T-cell (primary cell): ENCODE measurements around the gene FIS1. TPM values are rescaled to one million over a fixed set of nuclear protein-coding genes. Genes with fewer than 3 reads are reported as not detected.
"Not testable (repeated sequence)": the region's sequence is repeated elsewhere in the genome, so short reads cannot be mapped to it uniquely, and the experiment has no call there.

Source experiments
- ATAC-seq, 4 experiments: fragments of 200-7000 bp in 3 of 4; fragments of 150-1000 bp in 1 of 4; cut with Tn5 transposase; replicated peaks in 1 of 4; 1 replicate in 3 of 4; 2 replicates in 1 of 4; pipeline ENCODE4 v1.10.0; 2021; ENCODE audit warnings: moderate library complexity in 3 of 4, mild to moderate bottlenecking in 2 of 4, moderate number of reproducible peaks in 1 of 4
- CTCF ChIA-PET, 2 donors: fragments of 300-600 bp; sonication (Branson Sonifier 250); formaldehyde crosslinking; loops; one replicate each; lab custom pipeline; 2022; ENCODE audit warnings: antibody characterized with exemption in 2 of 2; lab: Charles Lee
- POLR2A ChIA-PET, 2 donors: fragments of 300-600 bp; sonication (Branson Sonifier 250); formaldehyde crosslinking; loops; one replicate each; lab custom pipeline; 2022; ENCODE audit warnings: antibody characterized with exemption in 2 of 2; lab: Charles Lee
- DNase-seq, 35 experiments: peaks; one replicate each; pipeline versions ENCODE4 v3.0.0 to v3.0.0-alpha.2; 2013 to 2023
- H3K27ac ChIP-seq: one replicate; pipeline ENCODE4 v1.5.1; 2013; ENCODE audit warnings: low read length
- H3K27me3 ChIP-seq, 2 experiments: replicated peaks in 1 of 2; 1 replicate in 1 of 2; 2 replicates in 1 of 2; pipeline versions ENCODE4 v1.6.1 to v1.7.0; 2013; ENCODE audit warnings: low read length in 1 of 2, mixed read lengths in 1 of 2; ENCODE audit not compliant: control insufficient read depth in 2 of 2, insufficient read depth in 2 of 2; ENCODE audit errors: extremely low read depth in 1 of 2
- H3K36me3 ChIP-seq, 2 donors: 1 replicate in 1 of 2; 2 replicates in 1 of 2; pipeline versions ENCODE4 v1.6.1 to v1.7.0; 2013; ENCODE audit warnings: low read length in 1 of 2; ENCODE audit not compliant: control insufficient read depth in 2 of 2, insufficient read depth in 1 of 2; ENCODE audit errors: extremely low read depth in 1 of 2
- H3K4me1 ChIP-seq, 2 experiments: 1 replicate in 1 of 2; 2 replicates in 1 of 2; pipeline versions ENCODE4 v1.6.1 to v1.7.0; 2013; ENCODE audit warnings: low read length in 2 of 2, mixed read lengths in 1 of 2; ENCODE audit not compliant: insufficient read depth in 2 of 2, control insufficient read depth in 1 of 2; ENCODE audit errors: extremely low read depth in 1 of 2
- H3K4me3 ChIP-seq, 2 donors: 1 replicate in 1 of 2; 2 replicates in 1 of 2; pipeline versions ENCODE4 v1.5.1 to v1.7.0; 2013; ENCODE audit warnings: mild to moderate bottlenecking in 2 of 2, low read length in 1 of 2, moderate library complexity in 1 of 2; ENCODE audit not compliant: control insufficient read depth in 1 of 2; ENCODE audit errors: extremely low read depth in 1 of 2
- H3K9me3 ChIP-seq: 2 replicates; pipeline ENCODE4 v1.7.0; 2013
- H3K27ac Mint-ChIP-seq, 2 donors: one replicate each; pipeline ENCODE4 v1.8.0; 2020 to 2021; ENCODE audit warnings: mild to moderate bottlenecking in 2 of 2, mixed read lengths in 2 of 2
- H3K27me3 Mint-ChIP-seq, 2 donors: one replicate each; pipeline ENCODE4 v1.8.0; 2021 to 2022; ENCODE audit warnings: mixed read lengths in 2 of 2
- H3K36me3 Mint-ChIP-seq: one replicate; pipeline ENCODE4 v1.8.0; 2021; ENCODE audit warnings: mixed read lengths
- H3K4me1 Mint-ChIP-seq, 3 donors: one replicate each; pipeline ENCODE4 v1.8.0; 2020 to 2022; ENCODE audit warnings: mixed read lengths in 3 of 3, mild to moderate bottlenecking in 1 of 3
- H3K4me3 Mint-ChIP-seq, 3 donors: one replicate each; pipeline ENCODE4 v1.8.0; 2020 to 2022; ENCODE audit warnings: mild to moderate bottlenecking in 3 of 3, mixed read lengths in 3 of 3, moderate library complexity in 3 of 3
- H3K9me3 Mint-ChIP-seq, 3 donors: one replicate each; pipeline ENCODE4 v1.8.0; 2020 to 2022; ENCODE audit warnings: mixed read lengths in 3 of 3
- WGBS: methylation state at CpG from one replicate; pipeline ENCODE4 v1.1.5; 2013; ENCODE audit warnings: missing lambda C conversion rate; ENCODE audit not compliant: insufficient coverage; 5-methylcytosine and 5-hydroxymethylcytosine counted together
- total RNA-seq, 35 experiments: library from RNA in 6 of 35; stranded (reverse) in 6 of 35; fragments of 120-200 nt in 1 of 35; gene quantifications; one replicate each; pipeline versions ENCODE4 v1.2.1 to v1.2.4 and lab custom pipeline; 2013 to 2026

FIS1 gene
- total RNA-seq, 5 donors from 2014 or later (not counting 1 experiment from before 2014, with no cell fraction given), result 99.3 to 136 (median 125) TPM

DNA sequence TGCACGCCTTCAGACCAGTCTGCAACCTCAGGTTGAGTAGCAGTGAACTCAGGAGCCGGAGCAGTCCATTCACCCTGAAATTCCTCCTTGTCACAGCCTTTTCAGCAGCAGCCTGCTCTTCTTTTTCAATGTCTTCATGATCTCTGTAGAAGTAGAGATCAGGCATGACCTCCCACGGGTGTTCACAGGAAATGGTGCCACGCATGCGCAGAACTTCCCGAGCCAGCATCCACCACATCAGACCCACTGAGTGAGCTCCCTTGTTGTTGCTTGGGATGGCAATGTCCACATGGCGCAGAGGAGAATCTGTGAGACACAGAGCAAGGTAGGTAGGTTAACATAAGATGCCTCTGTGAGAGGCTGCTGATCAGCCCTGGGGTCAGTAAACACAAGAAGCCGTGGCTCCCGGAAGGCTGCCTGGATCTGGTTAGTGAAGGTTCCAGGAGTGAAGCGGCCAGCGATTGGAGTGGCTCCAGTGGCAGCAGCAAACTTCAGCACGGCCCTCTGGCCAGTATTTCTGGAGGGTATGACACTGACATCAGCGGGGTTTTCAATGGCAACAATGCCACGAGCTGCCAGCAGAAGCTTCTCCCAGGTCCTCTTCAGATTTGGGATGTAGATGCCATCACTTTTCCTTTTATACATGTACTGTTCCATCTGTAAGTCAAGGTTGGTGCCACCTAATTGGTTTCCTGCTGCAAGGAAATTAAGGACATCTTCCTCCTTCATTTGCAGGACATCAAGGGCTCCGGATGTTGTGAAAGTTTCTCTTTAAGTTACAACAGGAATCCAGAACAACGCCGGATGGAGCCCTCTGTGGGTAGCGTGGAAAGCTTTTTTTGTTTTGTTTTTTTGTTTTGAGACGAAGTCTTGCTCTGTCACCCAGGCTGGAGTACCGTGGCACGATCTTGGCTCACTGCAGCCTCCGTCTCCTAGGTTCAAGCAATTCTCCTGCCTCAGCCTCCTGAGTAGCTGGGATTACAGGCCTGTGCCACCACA, 40.8 kb downstream of the FIS1 start:
- 78% methylated on average over 6 of the region's 22 CpGs for whole genome bisulfite sequencing
- Histone ChIP-seq H3K4me3 (peak overlapping the region in 1 of 2 donors; percentile 18), H3K4me1 (peaks cover 0 to 30% of the 10 kb centered on the region in 2 experiments), H3K36me3 (peaks cover 0 to 15% of the 10 kb centered on the region in 2 donors), H3K27me3 (peaks cover 2 to 45% of the 10 kb centered on the region in 2 experiments)
- Mint-ChIP-seq H3K4me3 (peak overlapping the region; percentile 38 to 80 (median 63)), H3K36me3 (peaks cover 18% of the 10 kb centered on the region), H3K27me3 (peaks cover 21 to 30% of the 10 kb centered on the region in 2 donors), H3K4me1 (peaks cover 13 to 19% (median 16%) of the 10 kb centered on the region in 3 donors), H3K27ac (peak overlapping the region; percentile 70 to 93)
- H3K9me3 ChIP-seq, H3K9me3 Mint-ChIP-seq, H3K27ac ChIP-seq, POLR2A ChIA-PET: not testable (repeated sequence)
- ATAC-seq, result peak in 2 of 4 experiments; percentile 44 to 62
- CTCF ChIA-PET, result interaction anchor here (0.5 to 2.0 kb wide), 3 partner anchors 40 to 495 kb away, joined by 4 to 7 read pairs (median 5); no protein-coding TSS in a partner anchor
- DNase-seq, result peak in 18 of 35 experiments; percentile 12 to 43 (median 25)

DNA sequence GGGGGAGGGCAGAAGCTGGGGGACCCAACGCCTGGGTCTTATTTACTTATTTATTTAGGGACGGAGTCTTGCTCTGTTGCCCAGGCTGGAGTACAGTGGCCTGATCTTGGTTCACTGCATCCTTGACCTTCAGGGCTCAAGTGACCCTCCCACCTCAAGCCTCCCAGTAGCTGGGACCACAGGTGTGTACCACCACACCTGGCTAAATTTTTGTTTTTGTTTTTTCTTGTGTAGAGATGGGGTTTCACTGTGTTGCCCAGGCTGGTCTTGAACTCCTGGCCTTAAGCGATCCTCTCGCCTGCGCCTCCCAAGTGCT, 42.3 kb downstream of the FIS1 start:
- peaks cover 21 to 33% of the 10 kb centered on the region in 2 donors for H3K27me3 Mint-ChIP-seq
- ATAC-seq (no peak), DNase-seq (no peak)
- 88% methylated on average over 4 of the region's 5 CpGs for WGBS
- H3K9me3 Mint-ChIP-seq, result no peaks in the 10 kb centered on the region
- Histone ChIP-seq H3K27me3 (peaks cover 2 to 59% of the 10 kb centered on the region in 2 experiments), H3K27ac (no peak overlapping the region), H3K9me3 (no peaks in the 10 kb centered on the region), H3K4me3 (no peak overlapping the region), H3K36me3 (peaks cover 0 to 7% of the 10 kb centered on the region in 2 donors), H3K4me1 (peaks cover 0 to 30% of the 10 kb centered on the region in 2 experiments)
- peaks cover 11% of the 10 kb centered on the region for H3K36me3 Mint-ChIP-seq
- H3K4me1 Mint-ChIP-seq, result peaks cover 13 to 19% (median 16%) of the 10 kb centered on the region in 3 donors
- CTCF ChIA-PET, result interaction anchor here in 1 of 2 donors (0.6 kb wide), 1 partner anchor 1231 kb away, joined by 8 read pairs; the partner anchor contains the start of gene ORAI2
- H3K4me3 Mint-ChIP-seq, result peak overlapping the region in 2 of 3 donors; percentile 9 to 23
- POLR2A ChIA-PET, result no interaction called here
- peak overlapping the region in 1 of 2 donors; percentile 67 for H3K27ac Mint-ChIP-seq

DNA sequence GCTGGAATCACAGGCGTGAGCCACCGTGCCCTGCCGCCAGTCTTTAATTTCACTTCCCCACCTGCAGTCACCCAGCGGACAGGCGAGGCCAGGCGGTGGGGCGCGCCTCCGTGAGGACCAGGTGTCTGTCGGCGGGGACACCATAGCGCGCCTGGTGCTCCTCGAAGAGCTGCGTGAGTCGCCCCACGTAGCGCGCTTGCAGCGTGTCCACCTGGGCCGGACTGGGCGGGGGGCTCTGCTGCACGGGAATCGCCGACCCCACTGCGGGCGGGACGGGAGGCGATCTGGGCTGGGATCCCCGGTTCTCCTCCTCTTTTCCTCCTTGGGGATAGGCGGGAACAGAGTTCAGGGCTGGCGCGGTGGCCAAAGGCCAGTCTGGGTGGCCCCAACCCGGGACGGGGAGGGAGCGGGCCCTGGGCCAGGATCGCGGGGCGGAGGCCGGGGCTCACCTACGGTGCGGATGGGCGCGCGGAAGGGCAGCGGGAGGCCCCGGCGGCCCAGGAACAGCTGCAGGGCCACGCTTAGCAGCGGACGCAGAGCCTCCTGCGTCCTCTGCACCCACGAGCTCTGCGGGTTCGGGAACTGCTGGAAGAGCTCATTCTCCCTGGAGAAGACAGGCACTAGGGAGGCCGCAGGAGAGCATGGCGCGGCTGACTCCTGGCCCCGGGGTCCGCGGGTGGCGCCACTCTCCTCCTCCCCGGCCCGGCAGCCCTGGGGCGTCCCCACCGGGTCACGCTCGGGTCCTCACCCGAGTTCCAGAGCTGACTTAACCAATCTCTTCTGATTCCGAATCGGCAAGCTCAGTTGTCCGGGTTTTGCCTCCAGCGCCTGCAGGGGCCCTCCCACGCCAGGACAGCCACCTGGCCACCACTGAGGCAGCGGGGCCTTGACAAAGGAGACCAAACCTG, 42.9 kb downstream of the FIS1 start:
- peaks cover 2 to 65% of the 10 kb centered on the region in 2 experiments for H3K27me3 ChIP-seq
- Mint-ChIP-seq H3K4me3 (peak overlapping the region in 2 of 3 donors; percentile 21 to 51), H3K27ac (no peak overlapping the region), H3K27me3 (peaks cover 21 to 33% of the 10 kb centered on the region in 2 donors), H3K9me3 (no peaks in the 10 kb centered on the region), H3K4me1 (peaks cover 13 to 19% (median 16%) of the 10 kb centered on the region in 3 donors), H3K36me3 (peaks cover 11% of the 10 kb centered on the region)
- WGBS, result 20% methylated on average over 74 of the region's 75 CpGs
- peaks cover 0 to 30% of the 10 kb centered on the region in 2 experiments for H3K4me1 ChIP-seq
- no peak for DNase-seq
- H3K36me3 ChIP-seq, result peaks cover 0 to 7% of the 10 kb centered on the region in 2 donors
- ChIA-PET CTCF (interaction anchor here (0.6 to 0.7 kb wide), 2 partner anchors 10 to 60 kb away, joined by 3 to 4 read pairs; no protein-coding TSS in a partner anchor), POLR2A (interaction anchor here in 1 of 2 donors (0.6 kb wide), 1 partner anchor 30 kb away, joined by 4 read pairs; no protein-coding TSS in a partner anchor)
- H3K9me3 ChIP-seq, result no peaks in the 10 kb centered on the region
- no peak overlapping the region for H3K27ac ChIP-seq
- no peak overlapping the region for H3K4me3 ChIP-seq
- ATAC-seq, result peak in 2 of 4 experiments; percentile 37 to 45

DNA sequence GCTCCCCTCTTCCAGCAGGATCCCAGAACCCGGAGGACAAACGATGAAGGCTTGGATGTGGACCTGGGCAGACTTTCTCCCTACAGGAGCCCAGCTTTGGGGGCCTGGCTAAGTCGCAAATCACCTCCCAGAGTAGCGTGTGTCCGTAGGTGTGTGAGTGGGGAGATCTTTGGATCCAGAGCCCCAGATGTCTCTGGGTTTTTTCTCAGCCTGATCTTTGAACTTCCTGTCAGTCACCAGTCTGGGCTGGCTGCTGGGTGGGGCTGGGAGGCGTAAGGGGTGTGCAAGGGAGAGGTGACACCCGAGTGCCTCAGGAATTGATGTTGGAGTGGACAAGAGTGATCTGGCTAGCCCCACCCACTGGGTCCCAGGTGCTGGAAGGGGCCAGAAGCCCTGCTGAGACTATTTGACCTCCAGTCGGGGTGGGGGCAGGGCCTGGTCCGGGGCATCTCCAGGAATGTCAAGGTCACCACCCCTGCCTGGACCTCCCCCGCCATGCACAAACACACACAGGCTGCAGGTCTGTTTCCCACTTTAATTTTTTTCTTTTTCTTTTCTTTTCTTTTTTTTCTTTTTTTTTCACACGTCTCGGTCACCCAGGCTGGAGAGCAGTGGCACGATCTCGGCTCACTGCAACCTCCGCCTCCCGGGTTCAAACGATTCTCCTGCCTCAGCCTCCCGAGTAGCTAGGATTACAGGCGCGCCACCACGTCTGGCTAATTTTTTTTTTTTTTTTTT, 43.9 kb downstream of the FIS1 start, which contains the start of gene MOGAT3:
Gene MOGAT3, minus strand, starts transcription at position 175 of the 738 bp plus-strand sequence. CDS start 182 bp downstream, outside the sequence.
- peaks cover 0 to 30% of the 10 kb centered on the region in 2 experiments for H3K4me1 ChIP-seq
- H3K27me3 ChIP-seq, result peaks cover 2 to 71% of the 10 kb centered on the region in 2 experiments
- ChIA-PET POLR2A (no interaction called here), CTCF (interaction anchor here in 1 of 2 donors (0.6 to 0.7 kb wide), 3 partner anchors 61 to 82 kb away, joined by 3 to 5 read pairs (median 4); no protein-coding TSS in a partner anchor)
- peaks cover 13 to 19% (median 16%) of the 10 kb centered on the region in 3 donors for H3K4me1 Mint-ChIP-seq
- no peak within 1 kb of the TSS for H3K27ac ChIP-seq
- no peaks in the 10 kb centered on the region for H3K9me3 Mint-ChIP-seq
- peak within 1 kb of the TSS; percentile 21 to 51 (median 37) for H3K4me3 Mint-ChIP-seq
- H3K27ac Mint-ChIP-seq, result no peak within 1 kb of the TSS
- no peak for DNase-seq
- WGBS, result 24% methylated on average over 6 of the region's 21 CpGs
- H3K36me3 Mint-ChIP-seq, result peaks cover 4% of the 10 kb centered on the region
- peak in 2 of 4 experiments; percentile 22 to 52 for ATAC-seq
- peaks cover 21 to 38% of the 10 kb centered on the region in 2 donors for H3K27me3 Mint-ChIP-seq
- peaks cover 0 to 3% of the 10 kb centered on the region in 2 donors for H3K36me3 ChIP-seq
- H3K9me3 ChIP-seq, result no peaks in the 10 kb centered on the region
- no peak within 1 kb of the TSS for H3K4me3 ChIP-seq

DNA sequence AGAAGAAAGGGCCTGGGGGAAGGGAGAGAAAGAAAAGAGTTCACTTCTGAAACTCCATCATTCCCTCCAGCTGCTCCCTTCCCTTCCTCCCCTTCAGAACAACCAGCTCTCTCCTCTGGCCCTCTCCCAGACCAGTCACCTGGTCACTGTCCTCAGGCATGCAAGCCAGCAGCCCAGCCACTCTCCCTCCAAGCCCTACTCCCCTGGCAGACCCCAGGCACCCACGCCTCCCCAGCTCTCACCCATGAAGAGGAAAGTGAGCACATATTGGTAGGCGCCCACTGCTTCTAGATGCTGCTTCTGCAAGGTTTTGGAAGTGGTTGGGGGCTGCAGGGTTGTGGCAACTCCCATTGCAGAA, 44.4 kb downstream of the FIS1 start:
- Mint-ChIP-seq H3K27me3 (peaks cover 21 to 38% of the 10 kb centered on the region in 2 donors), H3K9me3 (no peaks in the 10 kb centered on the region), H3K27ac (no peak overlapping the region), H3K36me3 (no peaks in the 10 kb centered on the region), H3K4me3 (no peak overlapping the region), H3K4me1 (peaks cover 13 to 19% (median 16%) of the 10 kb centered on the region in 3 donors)
- no peak overlapping the region for H3K27ac ChIP-seq
- H3K9me3 ChIP-seq, result no peaks in the 10 kb centered on the region
- no peak overlapping the region for H3K4me3 ChIP-seq
- H3K36me3 ChIP-seq, result no peaks in the 10 kb centered on the region
- peaks cover 0 to 30% of the 10 kb centered on the region in 2 experiments for H3K4me1 ChIP-seq
- WGBS, result no CpG with 5 or more reads among the region's 2 CpGs
- CTCF ChIA-PET, result interaction anchor here in 1 of 2 donors (0.6 to 0.7 kb wide), 3 partner anchors 10 to 92 kb away, joined by 3 to 4 read pairs (median 3); no protein-coding TSS in a partner anchor
- H3K27me3 ChIP-seq, result peaks cover 4 to 76% of the 10 kb centered on the region in 2 experiments
- no peak for ATAC-seq
- DNase-seq, result no peak
- POLR2A ChIA-PET, result no interaction called here
